Lower leg skin (tissue), 4 donors: Measurements from ENCODE around the gene AP5S1. TPM values are rescaled to one million over a fixed set of nuclear protein-coding genes. Genes with fewer than 3 reads are reported as not detected.

Source experiments
- DNase-seq, 2 donors: peaks; one replicate each; pipeline ENCODE4 v3.0.0-alpha.2; 2019; ENCODE audit warnings: low spot score in 2 of 2
- H3K4me3 ChIP-seq: fragments of 200-600 bp; sonication (generic); 2 replicates; pipeline ENCODE4 v1.5.1; 2017; ENCODE audit warnings: mild to moderate bottlenecking, low read depth; ENCODE audit not compliant: poor library complexity, severe bottlenecking
- POLR2A ChIP-seq, 2 donors: fragments of 450-650 bp; IDR thresholded peaks; one replicate each; pipeline ENCODE4 v1.6.1; 2016 to 2017; ENCODE audit warnings: antibody characterized with exemption in 2 of 2, mild to moderate bottlenecking in 1 of 2, moderate library complexity in 1 of 2
- WGBS, 2 donors: methylation state at CpG; one replicate each; pipeline ENCODE4 v1.1.5; 2018; 5-methylcytosine and 5-hydroxymethylcytosine counted together
- intact Hi-C: fragments of 100-400 bp; cut with DNase I; formaldehyde crosslinking; loops from one replicate; pipeline ENCODE4 v1.15.0; 2023; ENCODE audit warnings: low total_unique reads
- total RNA-seq, 4 donors: library from RNA; depleted of rRNA; stranded (reverse); fragments of >200 nt; gene quantifications; one replicate each; pipeline ENCODE4 v1.1.0, GENCODE V29; 2016
- TF ChIP-seq, protein P1 (sequence below), 3 donors: fragments of 450-650 bp; IDR thresholded peaks; one replicate each; pipeline ENCODE4 v1.5.1; 2016; ENCODE audit warnings: antibody characterized with exemption in 3 of 3, mild to moderate bottlenecking in 3 of 3, moderate library complexity in 2 of 3

AP5S1 gene
- total RNA-seq, 4 donors from 2014 or later, result 7.7 to 16.8 (median 10.5) TPM

DNA sequence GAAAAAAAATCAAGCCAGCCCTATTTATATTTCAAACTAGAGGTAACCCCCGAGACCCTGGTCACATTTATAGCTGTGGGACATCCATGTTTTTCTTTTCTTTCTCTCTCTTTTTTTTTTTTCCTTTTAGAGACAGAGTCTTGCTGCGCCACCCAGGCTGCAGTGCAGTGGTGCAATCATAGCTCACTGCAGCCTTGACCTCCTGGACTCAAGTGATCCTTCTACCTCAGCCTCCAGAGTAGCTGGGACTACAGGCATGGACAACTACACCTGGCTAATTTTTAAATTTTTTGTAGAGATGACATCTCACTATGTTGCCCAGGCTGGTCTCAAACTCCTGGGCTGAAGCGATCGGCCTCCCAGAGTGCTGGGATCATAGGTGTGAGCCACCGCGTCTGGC lies 38.3 kb downstream of the AP5S1 start:
- no peak for DNase-seq
- intact Hi-C loops, result no loop called here
- H3K4me3 ChIP-seq, result no peak overlapping the region
- WGBS, 2 donors, result 94 to 95% methylated on average over 6 of the region's 6 CpGs
- TF ChIP-seq, protein P1, sequence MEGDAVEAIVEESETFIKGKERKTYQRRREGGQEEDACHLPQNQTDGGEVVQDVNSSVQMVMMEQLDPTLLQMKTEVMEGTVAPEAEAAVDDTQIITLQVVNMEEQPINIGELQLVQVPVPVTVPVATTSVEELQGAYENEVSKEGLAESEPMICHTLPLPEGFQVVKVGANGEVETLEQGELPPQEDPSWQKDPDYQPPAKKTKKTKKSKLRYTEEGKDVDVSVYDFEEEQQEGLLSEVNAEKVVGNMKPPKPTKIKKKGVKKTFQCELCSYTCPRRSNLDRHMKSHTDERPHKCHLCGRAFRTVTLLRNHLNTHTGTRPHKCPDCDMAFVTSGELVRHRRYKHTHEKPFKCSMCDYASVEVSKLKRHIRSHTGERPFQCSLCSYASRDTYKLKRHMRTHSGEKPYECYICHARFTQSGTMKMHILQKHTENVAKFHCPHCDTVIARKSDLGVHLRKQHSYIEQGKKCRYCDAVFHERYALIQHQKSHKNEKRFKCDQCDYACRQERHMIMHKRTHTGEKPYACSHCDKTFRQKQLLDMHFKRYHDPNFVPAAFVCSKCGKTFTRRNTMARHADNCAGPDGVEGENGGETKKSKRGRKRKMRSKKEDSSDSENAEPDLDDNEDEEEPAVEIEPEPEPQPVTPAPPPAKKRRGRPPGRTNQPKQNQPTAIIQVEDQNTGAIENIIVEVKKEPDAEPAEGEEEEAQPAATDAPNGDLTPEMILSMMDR (IDR thresholded peaks at IDR 0.05), result no peak
- no peak for TF ChIP-seq POLR2A (IDR thresholded peaks at IDR 0.05)

DNA sequence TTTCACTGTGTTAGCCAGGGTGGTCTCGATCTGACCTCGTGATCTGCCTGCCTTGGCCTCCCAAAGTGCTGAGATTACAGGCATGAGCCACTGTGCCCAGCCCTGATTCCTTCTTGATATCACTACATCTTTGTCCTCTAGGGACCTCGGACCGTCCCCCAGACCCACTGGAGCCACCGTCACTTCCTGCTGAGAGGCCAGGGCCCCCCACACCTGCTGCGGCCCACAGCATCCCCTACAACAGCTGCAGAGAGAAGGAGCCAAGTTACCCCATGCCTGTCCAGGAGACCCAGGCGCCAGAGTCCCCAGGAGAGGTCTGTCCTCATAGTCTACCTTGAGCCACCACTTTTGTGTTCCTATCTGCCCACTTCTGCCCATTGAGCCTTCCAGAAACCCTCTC lies 40.8 kb downstream of the AP5S1 start:
- no peak for DNase-seq
- no peak overlapping the region for H3K4me3 ChIP-seq
- no peak for TF ChIP-seq POLR2A (IDR thresholded peaks at IDR 0.05)
- TF ChIP-seq, protein P1 (IDR thresholded peaks at IDR 0.05), result no peak
- WGBS, 2 donors, result 90 to 93% methylated on average over 7 of the region's 7 CpGs
- intact Hi-C loops, result no loop called here

DNA sequence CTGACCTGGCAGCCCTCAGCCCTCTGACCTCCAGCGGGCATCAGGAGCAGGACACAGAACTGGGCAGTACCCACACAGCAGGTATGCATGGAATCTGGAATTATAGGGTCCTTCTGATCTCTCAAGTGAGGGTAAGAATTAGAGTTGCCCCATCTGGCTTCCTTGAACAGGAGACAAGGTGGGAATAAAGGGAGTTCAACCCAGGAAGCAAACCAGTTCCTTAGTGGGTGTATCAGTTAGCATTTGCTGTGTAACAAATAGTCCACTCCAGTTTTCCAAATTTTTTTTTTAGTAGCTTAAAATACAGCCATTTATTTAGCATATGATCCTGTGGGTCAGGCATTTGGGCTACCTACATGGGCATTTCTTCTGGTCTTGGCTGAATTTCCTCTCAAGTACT lies 42.0 kb downstream of the AP5S1 start:
- no peak for DNase-seq
- 92 to 100% methylated on average over 1 of the region's 1 CpG for WGBS, 2 donors
- intact Hi-C loops, result no loop called here
- TF ChIP-seq, protein P1 (IDR thresholded peaks at IDR 0.05), result no peak
- no peak for TF ChIP-seq POLR2A (IDR thresholded peaks at IDR 0.05)
- no peak overlapping the region for H3K4me3 ChIP-seq

DNA sequence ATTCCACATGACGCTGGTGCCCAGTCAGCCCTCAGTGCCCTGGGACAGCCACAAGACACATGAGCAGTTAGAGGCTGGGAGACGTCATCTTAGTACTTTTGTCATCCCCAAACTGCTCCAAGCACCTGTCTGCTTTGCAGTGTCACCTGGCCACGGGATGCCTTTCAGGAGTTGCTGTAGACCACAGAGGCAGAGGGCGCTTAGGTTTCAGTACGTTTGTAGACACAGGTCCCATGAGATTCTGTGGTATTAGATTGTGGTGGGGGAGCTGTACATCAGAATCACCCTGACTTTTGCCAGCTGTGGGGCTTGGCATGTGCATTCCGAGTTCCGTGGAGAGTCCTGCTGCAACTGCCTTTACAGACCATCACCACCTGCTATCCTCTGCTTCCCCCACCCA lies 43.0 kb downstream of the AP5S1 start:
- WGBS, 2 donors, result 82 to 95% methylated on average over 7 of the region's 7 CpGs
- no peak for TF ChIP-seq POLR2A (IDR thresholded peaks at IDR 0.05)
- TF ChIP-seq, protein P1 (IDR thresholded peaks at IDR 0.05), result no peak
- no peak for DNase-seq

DNA sequence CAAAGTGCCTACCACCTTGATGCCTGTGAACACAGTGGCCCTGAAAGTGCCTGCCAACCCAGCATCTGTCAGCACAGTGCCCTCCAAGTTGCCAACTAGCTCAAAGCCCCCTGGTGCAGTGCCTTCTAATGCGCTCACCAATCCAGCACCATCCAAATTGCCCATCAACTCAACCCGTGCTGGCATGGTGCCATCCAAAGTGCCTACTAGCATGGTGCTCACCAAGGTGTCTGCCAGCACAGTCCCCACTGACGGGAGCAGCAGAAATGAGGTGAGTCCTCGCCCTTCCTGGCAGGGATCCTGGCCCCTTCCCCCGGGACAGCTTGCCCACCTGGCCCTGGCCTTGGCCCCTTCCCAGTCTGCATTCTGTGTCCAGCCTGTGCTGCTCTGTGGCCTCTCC lies 44.2 kb downstream of the AP5S1 start:
- H3K4me3 ChIP-seq, result no peak overlapping the region
- DNase-seq, result no peak
- intact Hi-C loops, result no loop called here
- WGBS, 2 donors, result 74 to 77% methylated on average over 5 of the region's 5 CpGs
- no peak for TF ChIP-seq POLR2A (IDR thresholded peaks at IDR 0.05)
- TF ChIP-seq, protein P1 (IDR thresholded peaks at IDR 0.05), result no peak

More for the DNA sequence above, 43.0 kb downstream of the AP5S1 start:
- H3K4me3 ChIP-seq, result no peak overlapping the region
- intact Hi-C loops, result no loop called here

DNA sequence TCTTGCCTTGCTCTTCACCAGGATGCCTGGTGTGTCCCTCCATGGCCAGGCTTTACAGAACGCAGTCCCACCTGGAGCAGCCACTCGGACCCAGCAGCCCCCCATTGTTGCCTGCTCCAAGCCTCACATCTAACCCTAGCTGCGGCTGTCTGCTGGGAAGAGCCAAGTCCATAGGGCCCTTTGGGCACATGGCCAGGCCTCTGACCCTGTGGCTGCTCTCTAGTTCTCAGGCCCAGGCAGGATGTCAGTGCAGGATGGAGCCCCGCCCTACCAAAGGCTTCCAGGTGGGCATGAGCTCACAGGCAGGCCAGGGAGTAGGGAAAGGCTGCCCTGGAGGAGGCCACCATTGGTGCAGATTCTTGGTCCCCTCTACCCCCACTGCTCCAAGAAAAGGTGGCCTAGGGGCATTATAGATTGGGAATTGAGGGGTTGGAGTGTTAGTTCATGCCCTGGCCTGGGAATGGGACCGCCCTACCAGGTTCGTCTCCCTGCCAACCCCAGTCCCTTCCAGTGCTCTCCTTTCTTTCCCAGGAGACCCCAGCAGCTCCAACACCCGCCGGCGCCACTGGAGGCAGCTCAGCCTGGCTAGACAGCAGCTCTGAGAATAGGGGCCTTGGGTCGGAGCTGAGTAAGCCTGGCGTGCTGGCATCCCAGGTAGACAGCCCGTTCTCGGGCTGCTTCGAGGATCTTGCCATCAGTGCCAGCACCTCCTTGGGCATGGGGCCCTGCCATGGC lies 45.0 kb downstream of the AP5S1 start:
- H3K4me3 ChIP-seq, result no peak overlapping the region
- WGBS, 2 donors, result 87 to 88% methylated on average over 14 of the region's 14 CpGs
- intact Hi-C loops, result no loop called here
- TF ChIP-seq POLR2A (IDR thresholded peaks at IDR 0.05), result no peak
- TF ChIP-seq, protein P1 (IDR thresholded peaks at IDR 0.05), result no peak
- no peak for DNase-seq
